ENCODE measurements around the gene ANO1. TPM values are rescaled to one million over a fixed set of nuclear protein-coding genes. Genes with fewer than 3 reads are reported as not detected.

ANO1 gene
- total RNA-seq, 1 donor from 2014 or later = 5.7 TPM

DNA sequence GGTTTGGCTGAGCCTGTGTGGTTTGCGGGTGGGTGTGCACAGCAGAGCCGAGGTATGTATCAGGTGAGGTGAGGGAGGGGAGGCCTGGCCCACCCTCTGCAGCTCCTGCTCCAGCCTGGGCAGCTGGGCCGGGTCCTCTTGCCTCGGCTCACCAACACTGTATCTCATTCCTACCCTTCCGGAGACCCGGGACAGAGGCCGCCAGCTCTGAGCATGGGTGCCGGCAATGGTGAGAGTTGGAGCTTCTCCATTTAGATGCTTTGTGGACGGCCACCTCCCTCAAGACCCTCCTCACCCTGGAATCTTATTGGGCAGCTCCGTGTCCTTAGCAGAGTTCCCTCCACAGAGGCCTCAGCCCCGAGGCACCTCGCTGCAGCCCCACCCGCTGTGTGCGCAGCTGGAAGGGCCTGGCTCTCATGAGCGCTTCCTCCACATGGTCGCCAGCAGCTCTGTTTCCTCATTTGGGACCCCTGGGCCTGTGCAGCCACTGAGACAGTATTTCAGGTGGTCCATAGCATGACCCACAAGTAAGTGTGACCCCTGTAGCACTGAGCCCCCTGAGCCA is 55.7 kb downstream of the ANO1 start:
- DNase-seq (ENCODE audit: low spot score) = no peak

GRCh38 chr11:70134490-70134889 is 56.4 kb downstream of the ANO1 start:
- no peak for DNase-seq (ENCODE audit: low spot score)

GRCh38 chr11:70135142-70135541 is 57.0 kb downstream of the ANO1 start:
- no peak for DNase-seq (ENCODE audit: low spot score)

DNA sequence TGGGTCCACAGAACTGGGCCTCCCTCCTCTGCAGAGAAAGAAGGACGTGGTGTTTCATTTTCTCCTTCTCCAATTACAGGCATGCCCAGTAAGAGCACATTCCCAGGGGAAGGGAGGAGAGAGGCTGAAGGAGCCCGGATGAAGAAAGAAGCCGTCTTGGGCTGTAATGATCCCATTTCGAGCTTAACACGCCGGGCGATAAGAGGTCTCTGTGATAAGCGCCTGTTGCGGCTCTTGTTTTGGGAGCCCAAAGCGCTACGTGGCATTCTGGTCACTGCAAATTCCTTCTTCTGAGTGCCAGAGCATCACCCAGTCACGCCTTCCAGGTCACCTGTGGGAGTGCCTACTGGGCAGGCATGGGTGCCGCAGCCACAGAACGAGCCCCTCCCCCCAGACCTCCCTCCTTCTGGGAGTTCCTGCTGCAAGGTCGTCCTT is 57.5 kb downstream of the ANO1 start:
- no peak for DNase-seq (ENCODE audit: low spot score)

DNA sequence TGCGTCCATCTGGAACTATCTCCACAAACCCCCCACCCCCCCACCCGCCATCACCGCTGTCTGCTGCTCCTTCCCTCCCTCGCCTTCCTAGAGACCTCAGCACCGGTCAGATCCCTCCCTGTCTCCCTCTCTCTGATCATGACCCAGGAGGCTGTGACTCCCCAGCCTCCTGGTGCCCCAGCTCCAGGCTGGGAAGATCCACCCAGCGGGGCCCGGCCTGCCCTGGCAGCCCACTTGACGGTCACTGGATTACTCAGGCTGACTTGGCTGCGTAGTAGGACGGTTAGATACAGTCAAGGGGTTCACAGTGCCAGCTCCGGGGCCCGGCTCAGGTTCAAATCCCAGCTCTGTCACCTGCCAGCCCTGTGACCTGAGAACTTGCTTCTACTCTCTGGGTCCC is 59.3 kb downstream of the ANO1 start:
- no peak for DNase-seq (ENCODE audit: low spot score)

GRCh38 chr11:70138403-70138802 is 60.3 kb downstream of the ANO1 start:
- DNase-seq (ENCODE audit: low spot score) = no peak

DNA sequence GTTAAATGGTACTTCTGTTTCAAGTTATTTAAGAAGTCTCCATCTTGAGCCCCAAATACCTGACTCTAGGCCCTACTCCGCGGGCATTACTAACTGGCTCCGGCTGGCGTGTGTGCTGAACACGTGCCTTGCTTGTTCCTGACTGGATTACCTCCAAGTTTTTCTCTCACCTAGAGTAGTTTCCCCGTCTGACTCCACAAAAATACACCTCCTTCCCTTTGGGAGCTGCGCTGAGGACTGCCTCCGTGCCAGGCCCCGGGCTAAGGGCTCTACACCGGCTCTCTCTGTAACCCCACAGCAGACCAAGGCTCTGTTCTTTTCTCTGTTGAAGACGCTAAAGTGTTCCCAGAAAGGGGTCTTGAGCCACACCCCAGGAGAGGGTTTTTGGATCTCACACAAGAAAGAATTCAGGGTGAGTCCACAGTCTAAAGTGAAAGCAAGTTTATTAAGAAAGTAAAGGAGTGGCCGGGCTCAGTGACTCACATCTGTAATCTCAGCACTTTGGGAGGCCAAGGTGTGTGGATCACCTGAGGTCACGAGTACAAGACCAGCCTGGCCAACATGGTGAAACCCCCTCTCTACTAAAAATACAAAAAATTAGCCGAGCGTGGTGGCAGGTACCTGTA is 61.8 kb downstream of the ANO1 start:
- no peak for DNase-seq (ENCODE audit: low spot score)

DNA sequence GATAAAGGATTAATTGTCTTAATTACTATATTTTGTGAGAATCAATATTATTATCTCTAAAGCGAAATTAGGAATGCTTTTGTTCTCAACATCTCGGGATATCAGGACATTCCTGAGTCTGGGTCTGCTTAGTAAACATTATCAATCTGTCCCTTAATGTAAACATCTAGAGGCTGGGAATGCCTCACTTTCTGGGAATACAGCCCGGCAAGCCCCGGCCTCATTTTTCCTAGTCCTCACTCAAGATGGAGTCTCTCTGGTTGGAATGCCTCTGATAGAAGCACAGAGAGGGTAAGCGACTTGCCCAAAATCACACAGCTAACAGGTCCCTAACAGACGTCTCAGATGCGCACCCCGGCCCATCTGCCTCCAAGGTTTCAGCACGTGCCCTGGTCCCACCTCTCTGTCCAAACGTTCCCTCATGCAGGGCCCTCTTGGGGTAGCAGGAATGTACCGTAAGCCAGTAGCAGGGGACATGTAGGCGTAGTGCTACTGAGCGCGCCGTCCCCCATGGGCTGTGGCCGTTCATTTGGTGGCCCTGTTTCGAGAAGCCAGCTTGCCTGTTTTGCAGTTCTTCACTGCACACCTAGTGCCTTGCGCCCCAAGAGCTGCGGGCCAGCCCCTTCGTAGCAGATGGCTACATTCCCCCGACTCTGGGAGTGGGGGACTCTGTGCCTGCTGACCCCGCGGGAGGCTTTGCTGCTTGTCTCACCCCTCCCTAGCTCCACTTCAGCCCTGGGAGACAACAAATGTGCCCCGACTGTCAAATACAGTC is 62.8 kb downstream of the ANO1 start:
- no peak for DNase-seq (ENCODE audit: low spot score)

GRCh38 chr11:70141486-70142220 is 63.5 kb downstream of the ANO1 start:
- no peak for DNase-seq (ENCODE audit: low spot score)

DNA sequence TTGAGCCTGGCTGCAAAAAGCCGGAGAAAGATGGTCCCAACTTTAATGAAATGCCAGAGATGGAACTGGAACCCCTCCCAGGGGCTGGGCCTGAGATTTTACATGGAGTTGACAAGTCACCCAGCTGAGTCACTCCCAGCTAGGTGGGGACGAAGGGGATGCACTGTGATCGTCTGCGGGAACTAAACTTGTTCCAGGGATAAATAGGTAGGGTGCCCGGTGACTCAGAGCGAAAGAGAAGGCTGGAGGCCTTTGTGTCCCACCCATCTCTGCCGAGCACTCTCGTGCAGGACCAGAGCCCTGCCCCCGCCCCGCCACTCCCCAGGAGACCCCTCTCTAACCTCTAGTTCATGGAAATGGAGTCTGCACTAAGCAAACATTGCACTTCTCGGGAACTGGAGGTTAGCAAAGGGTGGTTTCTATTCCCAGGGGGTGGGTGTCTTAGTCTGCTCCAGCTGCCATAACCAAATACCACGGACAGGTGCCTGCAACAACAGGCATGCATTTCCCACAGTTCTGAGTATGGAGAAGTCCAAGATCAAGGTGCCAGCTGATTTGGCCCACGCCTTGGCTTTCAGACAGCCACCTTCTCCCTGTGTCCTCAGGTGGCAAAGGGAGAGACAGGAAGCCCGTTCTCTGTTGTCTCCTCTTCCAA is 64.2 kb downstream of the ANO1 start:
- no peak for DNase-seq (ENCODE audit: low spot score)

DNA sequence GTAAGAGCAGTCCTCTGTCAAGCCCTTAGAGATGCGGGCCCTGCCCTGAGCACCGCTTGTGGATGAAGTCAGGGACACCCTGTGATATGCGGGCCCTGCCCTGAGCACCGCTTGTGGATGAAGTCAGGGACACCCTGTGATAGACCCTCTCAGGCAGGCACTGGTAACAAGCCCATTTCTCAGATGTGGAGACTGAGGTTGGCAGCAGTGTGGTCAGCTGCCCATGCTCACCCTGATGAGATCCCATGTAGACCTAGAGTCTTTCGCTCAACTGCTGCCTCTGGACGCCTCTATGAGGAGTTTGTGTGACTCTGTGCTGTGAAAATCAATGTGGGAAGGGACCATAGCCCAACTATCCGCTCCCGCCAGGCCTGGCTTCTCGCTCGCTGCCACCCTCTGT is 66.1 kb downstream of the ANO1 start:
- DNase-seq (ENCODE audit: low spot score) = no peak

- no peak for DNase-seq (ENCODE audit: low spot score)
Measured at GRCh38 chr11:70145071-70145470, 67.0 kb downstream of the ANO1 start.

GRCh38 chr11:70145841-70146240 is 67.7 kb downstream of the ANO1 start:
- DNase-seq (ENCODE audit: low spot score) = no peak

- DNase-seq (ENCODE audit: low spot score) = no peak
Measured at GRCh38 chr11:70146299-70146698, 68.2 kb downstream of the ANO1 start.

DNA sequence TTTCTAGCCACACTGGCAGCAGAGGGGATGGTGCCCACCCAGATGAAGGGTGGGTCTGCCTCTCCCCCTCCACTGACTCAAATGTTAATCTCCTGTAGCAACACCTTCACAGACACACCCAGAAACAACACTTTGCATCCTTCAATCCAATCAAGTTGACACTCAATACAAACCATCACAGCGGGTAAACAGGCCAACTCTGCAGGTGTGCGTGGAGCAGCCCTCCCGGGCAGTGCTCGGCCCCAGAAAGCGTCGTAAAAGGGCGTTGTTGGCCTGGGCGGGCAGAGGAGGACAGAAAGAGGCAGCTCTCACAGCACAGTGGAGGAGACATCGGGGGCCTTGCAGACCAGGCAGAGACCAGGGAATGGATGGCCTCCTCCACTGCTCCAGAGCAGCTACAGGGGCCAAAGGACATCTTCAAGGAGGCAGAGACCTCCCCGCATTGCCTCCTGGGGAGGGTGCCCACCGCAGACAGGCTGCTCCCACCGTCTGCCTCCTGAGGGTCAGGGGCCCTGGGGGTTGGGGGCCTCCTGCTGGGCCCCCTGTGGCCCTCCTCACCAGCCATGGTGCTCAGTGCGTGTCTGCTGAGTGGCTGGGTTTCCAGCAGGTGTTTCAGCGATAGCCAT is 68.9 kb downstream of the ANO1 start:
- no peak for DNase-seq (ENCODE audit: low spot score)

DNA sequence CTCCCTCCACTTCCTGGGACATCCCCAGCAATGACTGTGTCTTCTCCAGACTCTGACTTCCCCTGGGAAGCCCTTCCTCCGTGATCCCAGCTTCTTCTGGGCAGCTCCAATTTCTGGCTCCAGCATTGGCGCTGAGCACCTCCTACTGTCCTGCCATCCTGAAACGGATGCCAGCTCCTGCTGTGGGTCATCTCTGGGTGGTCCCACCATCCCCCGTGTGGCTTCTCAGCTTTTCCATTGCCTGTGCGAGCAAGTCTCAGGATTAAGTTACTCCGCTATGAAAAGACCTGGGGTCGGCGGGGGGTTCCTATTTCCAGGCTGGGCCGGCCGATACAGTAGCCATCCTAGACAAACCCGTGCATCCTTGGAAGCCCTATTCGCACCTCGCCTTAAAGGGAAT is 69.6 kb downstream of the ANO1 start:
- no peak for DNase-seq (ENCODE audit: low spot score)

GRCh38 chr11:70151671-70152070 is 73.6 kb downstream of the ANO1 start:
- DNase-seq (ENCODE audit: low spot score) = no peak

GRCh38 chr11:70153133-70153727 is 75.1 kb downstream of the ANO1 start:
- no peak for DNase-seq (ENCODE audit: low spot score)

GRCh38 chr11:70155386-70155785 is 77.3 kb downstream of the ANO1 start:
- DNase-seq (ENCODE audit: low spot score) = no peak

GRCh38 chr11:70156291-70157037 is 78.3 kb downstream of the ANO1 start:
- DNase-seq (ENCODE audit: low spot score) = no peak
